A549 treated with AZD2906 at 1 μM for 4 hours (cell line): ENCODE measurements around the gene SERPINF2. TPM values are rescaled to one million over a fixed set of nuclear protein-coding genes. Genes with fewer than 3 reads are reported as not detected.

Source experiments
- total RNA-seq: library from RNA; stranded (reverse); fragments of 200-300 nt; extraction: Qiagen RNA extraction; gene quantifications from 5 replicates; pipeline ENCODE4 v1.2.3, GENCODE V29; 2022

SERPINF2 gene
- 3.2 to 5.2 TPM (median 4.4 TPM) in 5 replicates for total RNA-seq

DNA sequence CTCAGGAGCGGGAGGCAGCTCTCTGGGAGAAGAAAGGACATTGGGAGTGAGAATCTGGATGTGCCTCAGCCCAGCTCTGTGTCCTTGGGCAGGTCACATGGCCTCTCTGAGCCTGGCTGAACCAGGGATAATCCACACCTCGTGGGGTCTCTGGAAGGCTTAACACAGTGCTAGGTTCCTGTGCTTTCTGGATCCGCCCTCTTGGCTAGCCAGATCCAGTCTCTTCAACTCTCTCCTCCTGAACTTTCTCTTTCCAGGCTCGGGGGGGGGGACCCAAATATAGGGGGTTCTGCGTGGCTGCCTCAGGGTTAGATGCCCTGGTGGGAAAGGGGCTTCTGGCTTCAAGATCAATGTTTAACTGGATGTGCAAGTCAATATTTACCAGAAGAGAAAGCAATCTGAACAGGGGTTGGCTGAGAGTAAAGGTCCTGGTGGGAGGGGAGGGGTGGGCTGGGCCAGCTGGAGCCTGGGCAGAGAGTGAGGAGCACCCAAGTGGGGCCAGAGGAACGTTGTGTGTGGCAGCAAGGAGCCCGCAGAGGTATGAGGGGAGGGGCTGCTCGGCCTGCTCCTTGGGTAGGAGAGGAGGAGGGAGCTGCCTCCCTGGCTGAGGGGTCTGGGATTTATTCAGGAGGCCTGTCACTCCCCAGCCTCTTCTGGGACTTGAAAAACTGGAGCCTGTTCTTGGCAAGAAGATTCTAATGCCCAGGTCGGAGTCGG lies at the start of gene SERPINF2:
Gene SERPINF2, plus strand, starts transcription at position 501 of the 717 bp plus-strand sequence. CDS start 2,125 bp downstream, outside the sequence.

DNA sequence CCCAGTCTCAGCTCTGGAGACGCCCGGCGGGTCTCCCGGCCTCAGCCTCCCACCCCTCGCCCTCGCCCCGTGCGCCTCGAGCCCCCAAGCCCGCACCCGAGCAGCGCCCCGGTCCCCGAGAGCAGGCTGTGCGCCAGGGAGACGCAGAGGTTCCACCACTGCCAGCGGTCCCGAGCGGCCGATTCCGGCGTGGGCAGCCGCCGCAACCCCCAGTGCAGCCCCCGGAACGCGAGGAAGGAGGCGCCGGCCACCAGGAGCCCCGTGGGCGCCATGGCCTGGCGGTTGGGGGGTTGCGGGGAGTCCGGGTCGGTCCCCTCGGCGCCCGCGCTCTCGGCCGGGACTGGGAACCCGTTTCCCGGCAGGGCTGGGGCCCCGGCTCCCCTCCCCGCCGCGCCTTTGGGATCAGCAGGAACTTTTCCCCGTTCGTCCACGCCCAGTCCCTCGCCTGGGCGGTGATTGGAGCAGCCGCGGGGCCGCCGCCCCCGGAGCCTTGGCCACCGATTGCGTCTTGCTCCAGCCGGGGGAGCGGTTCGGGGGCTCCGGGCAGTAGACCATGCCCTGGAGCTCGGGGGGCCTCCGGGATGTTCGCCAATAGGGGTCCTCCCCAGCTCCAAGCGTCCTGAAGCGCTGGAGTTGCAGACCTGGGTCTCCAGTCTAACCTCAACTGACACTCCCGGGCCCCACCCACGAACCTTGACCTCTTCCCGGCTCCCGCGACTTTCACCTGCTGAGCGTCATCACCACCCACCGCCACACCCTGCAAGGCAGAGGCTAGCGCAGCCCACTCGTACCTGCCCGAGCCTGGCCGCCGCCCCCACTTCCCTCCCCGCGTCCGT lies 32.5 kb upstream of the SERPINF2 start, which contains the start of gene TLCD2:
Gene TLCD2, minus strand, starts transcription at position 407 of the 836 bp plus-strand sequence. Its CDS starts 135 bp downstream, at position 272.

DNA sequence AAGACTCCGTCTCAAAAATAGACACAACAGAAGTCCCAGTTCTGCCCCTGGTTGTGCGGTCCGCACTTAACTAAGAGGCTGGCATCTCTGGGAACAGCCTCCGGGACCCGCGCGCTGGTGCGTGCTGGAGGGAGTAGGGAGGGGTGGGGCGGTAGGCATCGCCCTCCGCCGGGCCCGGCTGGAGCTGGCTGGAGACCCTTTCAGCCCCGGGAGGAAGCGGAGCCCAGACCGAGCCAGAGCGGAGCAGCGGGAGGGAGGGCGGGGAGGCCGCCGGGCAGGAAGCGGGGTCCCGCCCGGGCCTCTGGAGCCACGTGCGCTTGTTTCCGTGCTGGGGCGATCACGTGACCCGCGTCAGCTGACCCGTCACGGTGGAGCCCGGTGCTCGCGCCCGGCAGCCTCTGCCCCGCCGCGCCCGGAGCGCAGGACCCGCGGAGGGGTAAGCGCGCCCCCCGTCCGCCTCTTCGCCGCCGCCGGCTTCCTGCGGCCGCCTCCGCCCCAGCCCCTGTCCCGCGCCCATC lies 18.3 kb upstream of the SERPINF2 start, which contains the start of gene WDR81:
Gene WDR81, plus strand, starts transcription at position 354 of the 518 bp plus-strand sequence. CDS start 256 bp downstream, outside the sequence.

Other genes starting within 250 kb of the SERPINF2 start
- 23.3 to 25.6 TPM (median 25.2 TPM) in 5 replicates for gene INPP5K, start 226.3 kb upstream of the SERPINF2 start, total RNA-seq
- 64.8 to 68.3 TPM (median 67.4 TPM) in 5 replicates for gene PITPNA, start 180.1 kb upstream of the SERPINF2 start, total RNA-seq
- 4.7 to 6.8 TPM (median 5.9 TPM) in 5 replicates for gene SLC43A2, start 114.0 kb upstream of the SERPINF2 start, total RNA-seq
- gene SCARF1, start 97.1 kb upstream of the SERPINF2 start, total RNA-seq: 0.19 to 0.43 TPM (median 0.23 TPM) in 5 replicates
- 11.8 to 20.0 TPM (median 17.7 TPM) in 5 replicates for gene RILP, start 93.0 kb upstream of the SERPINF2 start, total RNA-seq
- gene PRPF8, start 58.0 kb upstream of the SERPINF2 start, total RNA-seq: 245 to 262 TPM (median 251 TPM) in 5 replicates
- 1.3 to 2.0 TPM (median 1.6 TPM) in 5 replicates for gene TLCD2, start 32.5 kb upstream of the SERPINF2 start, total RNA-seq
- 23.6 to 34.8 TPM (median 30.5 TPM) in 5 replicates for gene WDR81, start 18.2 kb upstream of the SERPINF2 start, total RNA-seq
- 1.6 to 2.3 TPM (median 1.8 TPM) in 5 replicates for gene SERPINF1, start 19.2 kb downstream of the SERPINF2 start, total RNA-seq
- 8.4 to 9.8 TPM (median 9.1 TPM) in 5 replicates for gene SMYD4, start 87.0 kb downstream of the SERPINF2 start, total RNA-seq
- gene RPA1, start 87.1 kb downstream of the SERPINF2 start, total RNA-seq: 56.9 to 77.7 TPM (median 69.1 TPM) in 5 replicates